Activated CD4-positive, alpha-beta T cell treated with anti-CD3 and anti-CD28 coated beads, Interleukin-2, amount 10 ng/mL, durations not matched to agents 7 days and 5 days (primary cell): ENCODE results near the gene HIF1A. TPM values are rescaled to one million over a fixed set of nuclear protein-coding genes. Genes with fewer than 3 reads are reported as not detected.
"Not testable (repeated sequence)": the region's sequence is repeated elsewhere in the genome, so short reads cannot be mapped to it uniquely, and the experiment has no call there.

Experiments used
- CTCF ChIA-PET: fragments of 350-600 bp; sonication (Branson Sonifier 250); formaldehyde crosslinking; loops from one replicate; lab custom pipeline; 2021; ENCODE audit warnings: antibody characterized with exemption; lab: Charles Lee
- POLR2A ChIA-PET: fragments of 350-600 bp; sonication (Branson Sonifier 250); formaldehyde crosslinking; loops from one replicate; lab custom pipeline; 2021; ENCODE audit warnings: antibody characterized with exemption; lab: Charles Lee
- DNase-seq: peaks from one replicate; pipeline ENCODE4 v3.0.0-alpha.2; 2020
- H3K27ac Mint-ChIP-seq: one replicate; pipeline ENCODE4 v1.8.0; 2021; ENCODE audit warnings: mild to moderate bottlenecking, moderate library complexity, mixed read lengths
- H3K27me3 Mint-ChIP-seq: one replicate; pipeline ENCODE4 v1.8.0; 2021; ENCODE audit warnings: mixed read lengths
- H3K36me3 Mint-ChIP-seq: one replicate; pipeline ENCODE4 v1.8.0; 2021; ENCODE audit warnings: low read depth, mixed read lengths
- H3K4me1 Mint-ChIP-seq: one replicate; pipeline ENCODE4 v1.8.0; 2021; ENCODE audit warnings: mixed read lengths
- H3K4me3 Mint-ChIP-seq: one replicate; pipeline ENCODE4 v1.8.0; 2021; ENCODE audit warnings: mild to moderate bottlenecking, moderate library complexity, mixed read lengths
- H3K9me3 Mint-ChIP-seq: one replicate; pipeline ENCODE4 v1.8.0; 2021; ENCODE audit warnings: mixed read lengths
- total RNA-seq, 2 experiments: library from RNA; stranded (reverse); gene quantifications; one replicate each; pipeline ENCODE4 v1.2.3, GENCODE V29; 2021

The HIF1A gene
- total RNA-seq, 2 experiments from 2014 or later: 97.0 to 116 TPM

GRCh38 chr14:61700104-61700886 is 5.0 kb downstream of the HIF1A start:
- peaks cover 68% of the 10 kb centered on the region for H3K4me1 Mint-ChIP-seq
- H3K27me3 Mint-ChIP-seq: no peaks in the 10 kb centered on the region
- H3K4me3 Mint-ChIP-seq: peak overlapping the region; percentile 25
- DNase-seq: no peak
- CTCF ChIA-PET: interaction anchor here (1.3 to 1.6 kb wide), 4 partner anchors 9 to 180 kb away, joined by 3 to 6 read pairs (median 4); no protein-coding TSS in a partner anchor
- H3K27ac Mint-ChIP-seq: peak overlapping the region; percentile 19
- peaks cover 33% of the 10 kb centered on the region for H3K36me3 Mint-ChIP-seq
- no peaks in the 10 kb centered on the region for H3K9me3 Mint-ChIP-seq
- POLR2A ChIA-PET: interaction anchor here (0.6 to 0.7 kb wide), 2 partner anchors 29 to 100 kb away, joined by 4 to 5 read pairs; no protein-coding TSS in a partner anchor

GRCh38 chr14:61701946-61702345 is 6.6 kb downstream of the HIF1A start:
- Mint-ChIP-seq H3K9me3 (no peaks in the 10 kb centered on the region), H3K4me1 (peaks cover 83% of the 10 kb centered on the region), H3K4me3 (peak overlapping the region; percentile 12), H3K27me3 (no peaks in the 10 kb centered on the region), H3K36me3 (peaks cover 33% of the 10 kb centered on the region), H3K27ac (peak overlapping the region; percentile 52)
- DNase-seq: no peak
- POLR2A ChIA-PET: no interaction called here
- CTCF ChIA-PET: interaction anchor here (0.6 to 1.6 kb wide), 6 partner anchors 10 to 230 kb away, joined by 3 to 5 read pairs (median 4); no protein-coding TSS in a partner anchor

GRCh38 chr14:61703342-61704129 is 8.2 kb downstream of the HIF1A start:
- Mint-ChIP-seq H3K36me3 (peaks cover 28% of the 10 kb centered on the region), H3K4me1 (peaks cover 80% of the 10 kb centered on the region), H3K4me3 (no peak overlapping the region)

GRCh38 chr14:61704554-61704953 is 9.2 kb downstream of the HIF1A start:
- ChIA-PET POLR2A (interaction anchor here (1.2 kb wide), 1 partner anchor 9 kb away, joined by 3 read pairs; the partner anchor contains the start of gene HIF1A), CTCF (interaction anchor here (0.9 kb wide), 1 partner anchor 9 kb away, joined by 3 read pairs; no protein-coding TSS in a partner anchor)
- no peak overlapping the region for H3K4me3 Mint-ChIP-seq
- no peak for DNase-seq
- peaks cover 29% of the 10 kb centered on the region for H3K36me3 Mint-ChIP-seq
- no peaks in the 10 kb centered on the region for H3K9me3 Mint-ChIP-seq
- H3K27ac Mint-ChIP-seq: no peak overlapping the region
- H3K4me1 Mint-ChIP-seq: peaks cover 81% of the 10 kb centered on the region
- H3K27me3 Mint-ChIP-seq: no peaks in the 10 kb centered on the region

More at GRCh38 chr14:61703342-61704129, 8.2 kb downstream of the HIF1A start:
- no peaks in the 10 kb centered on the region for H3K9me3 Mint-ChIP-seq
- DNase-seq: no peak
- H3K27me3 Mint-ChIP-seq: no peaks in the 10 kb centered on the region
- ChIA-PET POLR2A (interaction anchor here (1.2 kb wide), 1 partner anchor 8 kb away, joined by 3 read pairs; the partner anchor contains the start of gene HIF1A), CTCF (interaction anchor here (0.9 kb wide), 1 partner anchor 10 kb away, joined by 3 read pairs; no protein-coding TSS in a partner anchor)
- H3K27ac Mint-ChIP-seq: no peak overlapping the region

GRCh38 chr14:61705017-61705416 is 9.7 kb downstream of the HIF1A start:
- Mint-ChIP-seq H3K9me3 (no peaks in the 10 kb centered on the region), H3K27me3 (no peaks in the 10 kb centered on the region), H3K27ac (no peak overlapping the region), H3K4me1 (peaks cover 82% of the 10 kb centered on the region), H3K36me3 (peaks cover 28% of the 10 kb centered on the region), H3K4me3 (no peak overlapping the region)
- ChIA-PET CTCF (interaction anchor here (1.3 to 1.4 kb wide), 2 partner anchors 10 to 14 kb away, joined by 3 read pairs; no protein-coding TSS in a partner anchor), POLR2A (no interaction called here)
- no peak for DNase-seq

- Mint-ChIP-seq H3K36me3 (peaks cover 21% of the 10 kb centered on the region), H3K4me1 (peaks cover 84% of the 10 kb centered on the region), H3K9me3 (no peaks in the 10 kb centered on the region), H3K27ac (peak overlapping the region; percentile 44), H3K4me3 (no peak overlapping the region), H3K27me3 (no peaks in the 10 kb centered on the region)
- ChIA-PET POLR2A (interaction anchor here (0.6 kb wide), 1 partner anchor 374 kb away, joined by 3 read pairs; no protein-coding TSS in a partner anchor), CTCF (interaction anchor here (0.9 to 1.4 kb wide), 5 partner anchors 9 to 245 kb away, joined by 3 read pairs; no protein-coding TSS in a partner anchor)
- DNase-seq: no peak
Observed at GRCh38 chr14:61706096-61706690, 10.9 kb downstream of the HIF1A start.

GRCh38 chr14:61707774-61708173 is 12.5 kb downstream of the HIF1A start:
- H3K4me1 Mint-ChIP-seq: peaks cover 86% of the 10 kb centered on the region
- H3K9me3 Mint-ChIP-seq, POLR2A ChIA-PET, H3K27ac Mint-ChIP-seq, DNase-seq, CTCF ChIA-PET, H3K4me3 Mint-ChIP-seq, H3K27me3 Mint-ChIP-seq: not testable (repeated sequence)
- peaks cover 21% of the 10 kb centered on the region for H3K36me3 Mint-ChIP-seq

- H3K27me3 Mint-ChIP-seq, DNase-seq, H3K4me3 Mint-ChIP-seq, H3K9me3 Mint-ChIP-seq, POLR2A ChIA-PET: not testable (repeated sequence)
- peaks cover 85% of the 10 kb centered on the region for H3K4me1 Mint-ChIP-seq
- peaks cover 21% of the 10 kb centered on the region for H3K36me3 Mint-ChIP-seq
- H3K27ac Mint-ChIP-seq: peak overlapping the region; percentile 14
- CTCF ChIA-PET: interaction anchor here (0.6 to 1.1 kb wide), 2 partner anchors 12 to 225 kb away, joined by 4 read pairs; no protein-coding TSS in a partner anchor
Observed at GRCh38 chr14:61708693-61709092, 13.4 kb downstream of the HIF1A start.

GRCh38 chr14:61710853-61711817 is 15.8 kb downstream of the HIF1A start:
- DNase-seq: no peak
- CTCF ChIA-PET: interaction anchor here (0.6 to 0.9 kb wide), 3 partner anchors 24 to 296 kb away, joined by 3 read pairs; no protein-coding TSS in a partner anchor
- peaks cover 84% of the 10 kb centered on the region for H3K4me1 Mint-ChIP-seq
- peak overlapping the region; percentile 14 for H3K4me3 Mint-ChIP-seq
- H3K27ac Mint-ChIP-seq: peak overlapping the region; percentile 72
- no peaks in the 10 kb centered on the region for H3K27me3 Mint-ChIP-seq
- POLR2A ChIA-PET: interaction anchor here (0.6 kb wide), 2 partner anchors 20 to 39 kb away, joined by 3 read pairs; no protein-coding TSS in a partner anchor
- H3K9me3 Mint-ChIP-seq: no peaks in the 10 kb centered on the region
- H3K36me3 Mint-ChIP-seq: peaks cover 18% of the 10 kb centered on the region

- peaks cover 11% of the 10 kb centered on the region for H3K36me3 Mint-ChIP-seq
- peak overlapping the region; percentile 16 for H3K27ac Mint-ChIP-seq
- peaks cover 83% of the 10 kb centered on the region for H3K4me1 Mint-ChIP-seq
- no peak for DNase-seq
- no peaks in the 10 kb centered on the region for H3K27me3 Mint-ChIP-seq
- no peaks in the 10 kb centered on the region for H3K9me3 Mint-ChIP-seq
- ChIA-PET POLR2A (no interaction called here), CTCF (no interaction called here)
- H3K4me3 Mint-ChIP-seq: no peak overlapping the region
Observed at GRCh38 chr14:61712137-61712536, 16.8 kb downstream of the HIF1A start.
